K562 (cell line): Measurements from ENCODE around the gene TNFRSF6B. TPM values are rescaled to one million over a fixed set of nuclear protein-coding genes. Genes with fewer than 3 reads are reported as not detected.
A peak's percentile ranks its signal among the peaks of the same experiment; 100 is the strongest.

Experiments used
- ATAC-seq: fragments of 200-7000 bp; cut with Tn5 transposase; 3 replicates; pipeline ENCODE4 v1.9.1; 2020; ENCODE audit warnings: moderate library complexity
- BruUV-seq: library from RNA; stranded (reverse); fragments of 400-500 nt; replicated peaks from 2 replicates; lab custom pipeline; 2021; lab: Mats Ljungman, UMichigan
- CTCF ChIA-PET: fragments of 300-600 bp; formaldehyde crosslinking; extraction: SDS; loops from one replicate; lab custom pipeline; 2021; ENCODE audit warnings: low intra/inter-chr PET ratio; lab: Yijun Ruan, JAX
- POLR2A ChIA-PET: fragments of 300-600, 350-650 bp; sonication (Branson Sonifier 250); formaldehyde crosslinking; extraction: SDS; loops from one replicate; lab custom pipeline; 2021; ENCODE audit warnings: antibody characterized with exemption, inconsistent platforms; lab: Yijun Ruan, JAX
- DNase-seq, 4 experiments: peaks; one replicate each; pipeline versions ENCODE4 v3.0.0 to v3.0.0-alpha.2; 2011 to 2018; ENCODE audit warnings: low spot score in 3 of 4, mixed read lengths in 3 of 4; ENCODE audit errors: extremely low read depth in 1 of 4
- FAIRE-seq: peaks from 2 replicates; lab custom pipeline; 2011; peaks lifted over from hg19 to GRCh38; lab: Jason Lieb, UNC
- H2AFZ ChIP-seq: 2 replicates; pipeline ENCODE4 v1.6.0; 2011; ENCODE audit warnings: low read depth, low read length, control low read depth, inconsistent platforms
- H3K27ac ChIP-seq: fragments of 200-600 bp; 3 replicates; pipeline ENCODE4 v1.8.0; 2011; ENCODE audit warnings: low read depth, mild to moderate bottlenecking, control low read depth, inconsistent platforms, low read length, moderate library complexity, mixed read lengths; ENCODE audit errors: extremely low read depth
- H3K27me3 ChIP-seq, 2 experiments: fragments of 300-600 bp in 1 of 2; 2 replicates in 1 of 2; 3 replicates in 1 of 2; pipeline versions ENCODE4 v1.6.0 to v1.8.0; 2011; ENCODE audit warnings: inconsistent platforms in 2 of 2, low read length in 2 of 2, mild to moderate bottlenecking in 1 of 2, mixed read lengths in 1 of 2, moderate library complexity in 1 of 2; ENCODE audit not compliant: control insufficient read depth in 2 of 2, insufficient read depth in 2 of 2
- H3K36me3 ChIP-seq: fragments of 300-600 bp; 3 replicates; pipeline ENCODE4 v1.8.0; 2011; ENCODE audit warnings: mild to moderate bottlenecking, low read length, inconsistent platforms; ENCODE audit not compliant: control insufficient read depth, insufficient read depth
- H3K4me1 ChIP-seq, 2 experiments: fragments of 200-600 bp in 1 of 2; replicated peaks in 1 of 2; 2 replicates in 1 of 2; 3 replicates in 1 of 2; pipeline versions ENCODE4 v1.5.1 to v1.8.0; 2011; ENCODE audit warnings: inconsistent platforms in 2 of 2, low read length in 2 of 2, mild to moderate bottlenecking in 1 of 2, mixed read lengths in 1 of 2, moderate library complexity in 1 of 2; ENCODE audit not compliant: control insufficient read depth in 2 of 2, insufficient read depth in 2 of 2
- H3K4me2 ChIP-seq: 2 replicates; pipeline ENCODE4 v1.6.1; 2011; ENCODE audit warnings: low read length, control low read depth, inconsistent platforms, mixed read lengths; ENCODE audit not compliant: insufficient read depth
- H3K4me3 ChIP-seq: fragments of 200-600 bp; sonication (generic), shearing (Covaris generic); 2 replicates; pipeline ENCODE4 v1.5.1; 2016; ENCODE audit warnings: control low read depth, inconsistent platforms
- H3K79me2 ChIP-seq: fragments of 200-600 bp; 3 replicates; pipeline ENCODE4 v1.8.0; 2011; ENCODE audit warnings: low read length, inconsistent platforms; ENCODE audit not compliant: control insufficient read depth, insufficient read depth
- H3K9ac ChIP-seq, 2 experiments: 2 replicates each; pipeline versions ENCODE4 v1.6.0 to v1.6.1; 2011; ENCODE audit warnings: low read depth in 2 of 2, low read length in 2 of 2, control low read depth in 1 of 2, inconsistent platforms in 1 of 2, mild to moderate bottlenecking in 1 of 2, mixed read lengths in 1 of 2; ENCODE audit not compliant: insufficient read depth in 1 of 2
- H3K9me1 ChIP-seq: one replicate; pipeline ENCODE4 v1.6.0; 2011; ENCODE audit warnings: inconsistent platforms, mild to moderate bottlenecking, low read length, moderate library complexity; ENCODE audit not compliant: control insufficient read depth, insufficient read depth
- H3K9me3 ChIP-seq: replicated peaks from 2 replicates; pipeline ENCODE4 v1.5.1; 2011; ENCODE audit warnings: low read depth, low read length, inconsistent platforms; ENCODE audit not compliant: control insufficient read depth, insufficient read depth
- H4K20me1 ChIP-seq: replicated peaks from 2 replicates; pipeline ENCODE4 v1.6.1; 2011; ENCODE audit warnings: low read length, inconsistent platforms, mixed read lengths; ENCODE audit not compliant: control insufficient read depth, insufficient read depth
- FOS ChIP-seq: IDR thresholded peaks from 3 replicates; pipeline ENCODE4 v1.6.1; 2011; ENCODE audit not compliant: insufficient read length; ENCODE audit errors: extremely low read depth
- HNRNPLL ChIP-seq: fragments of 200-400 bp; formaldehyde crosslinking; IDR thresholded peaks from 2 replicates; pipeline ENCODE4 v1.6.1; 2017; ENCODE audit warnings: low read length, low read depth, mild to moderate bottlenecking; ENCODE audit not compliant: poor library complexity, severe bottlenecking
- MCM5 ChIP-seq: fragments of 450-650 bp; IDR thresholded peaks from 2 replicates; pipeline ENCODE4 v1.6.1; 2016; ENCODE audit warnings: low read depth
- NFIC ChIP-seq: fragments of 450-650 bp; IDR thresholded peaks from 2 replicates; pipeline ENCODE4 v1.6.1; 2017; ENCODE audit warnings: mild to moderate bottlenecking, inconsistent platforms
- TBP ChIP-seq: optimal IDR thresholded peaks from 2 replicates; pipeline ENCODE3; 2011; ENCODE audit warnings: low read depth, low read length, improper control_type of control experiment
- ZNF12 ChIP-seq: sonication (generic); formaldehyde crosslinking; IDR thresholded peaks from 2 replicates; pipeline ENCODE4 v1.4.0; 2020; ENCODE audit warnings: mild to moderate bottlenecking, missing genetic modification reagents
- WGBS: fragments of 100-300 bp; shearing (Covaris generic); methylation state at CpG from one replicate; pipeline ENCODE4 v1.1.6; 2016; ENCODE audit warnings: low coverage, mixed read lengths; ENCODE audit not compliant: insufficient coverage; ENCODE audit errors: missing lambda C conversion rate; 5-methylcytosine and 5-hydroxymethylcytosine counted together
- in situ Hi-C: fragments of 300-500 bp; cut with MboI; formaldehyde crosslinking; loops from 4 replicates; pipeline ENCODE4 v1.15.0; 2018; ENCODE audit warnings: inconsistent platforms, mixed read lengths
- intact Hi-C: fragments of 100-400 bp; cut with micrococcal nuclease; formaldehyde crosslinking; loops from 2 replicates; pipeline ENCODE4 v1.14.2; 2022
- polyA plus RNA-seq, 8 experiments: library from polyadenylated mRNA; depleted of rRNA in 4 of 8; stranded (reverse) in 5 of 8; unstranded in 3 of 8; fragments of >200 nt; fragmentation: Nextera tagmentation in 2 of 8; fragmentation: Illumina TruSeq in 1 of 8; extraction: Ambion mirVana in 2 of 8; extraction: Trizol in 1 of 8; gene quantifications; 2 replicates each; pipeline versions ENCODE4 v1.2.1 to v1.2.3, GENCODE V29; 2011 to 2014; ENCODE audit warnings: inconsistent platforms in 1 of 8, missing spikeins in 1 of 8
- total RNA-seq, 7 experiments: library from RNA; depleted of rRNA in 6 of 7; stranded (reverse); fragments of >200 nt in 6 of 7; fragmentation: Illumina TruSeq in 2 of 7; extraction: Trizol in 2 of 7; gene quantifications; 2 replicates each; pipeline versions ENCODE4 v1.2.1 to v1.2.3, GENCODE V29; 2011 to 2021; ENCODE audit warnings: low replicate concordance in 1 of 7
- TF ChIP-seq, protein P1 (sequence below), 2 experiments: fragments of 450-650 bp; formaldehyde crosslinking in 1 of 2; IDR thresholded peaks; 2 replicates each; pipeline versions ENCODE4 v1.4.0 to v1.6.1; 2014 to 2020; ENCODE audit warnings: mild to moderate bottlenecking in 2 of 2, borderline replicate concordance in 1 of 2, low read depth in 1 of 2

The TNFRSF6B gene
- total and polyA plus RNA-seq, 9 of the 15 experiments (the other 6 are each of a cell fraction or from before 2014, with no cell fraction given) = 0.10 to 3.5 (median 0.32) TPM; not detected in 6

DNA sequence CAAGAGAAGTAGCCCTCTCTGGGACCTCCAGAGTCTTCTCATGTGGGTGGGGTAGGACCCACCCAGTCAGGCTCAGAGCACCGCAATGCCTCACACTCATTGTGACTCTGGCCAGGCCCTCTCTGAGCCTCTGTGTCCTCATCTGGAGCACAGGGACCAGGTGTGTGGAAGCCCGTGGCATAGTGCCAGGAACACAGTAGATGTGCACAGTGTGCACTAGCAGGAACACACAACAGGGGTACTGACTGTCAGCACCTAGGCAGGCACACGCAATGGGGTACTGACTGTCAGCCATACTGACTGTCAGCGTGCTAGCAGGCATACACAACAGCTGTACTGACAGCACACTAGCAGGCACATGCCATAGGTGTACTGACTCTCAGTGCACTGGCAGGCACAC, 41.2 kb upstream of the TNFRSF6B start:
- Histone ChIP-seq H3K36me3 (peaks cover 9% of the 10 kb centered on the region; the same call in 1 of the 3 replicates), H3K4me3 (no peak overlapping the region), H4K20me1 (no peaks in the 10 kb centered on the region; the same call in 1 of the 2 replicates), H2AFZ (no peak overlapping the region), H3K9me1 (no peaks in the 10 kb centered on the region), H3K4me2 (no peak overlapping the region), H3K9me3 (no peaks in the 10 kb centered on the region), H3K27me3 (no peaks in the 10 kb centered on the region), H3K4me1 (peaks cover 28 to 73% of the 10 kb centered on the region in 2 experiments), H3K9ac (peak overlapping the region in 1 of 2 experiments; percentile 84; a peak in 2 of 4 replicates), H3K79me2 (peaks cover 46% of the 10 kb centered on the region), H3K27ac (no peak overlapping the region)
- CTCF ChIA-PET = no interaction called here
- POLR2A ChIA-PET = interaction anchor here (0.6 to 0.7 kb wide), 2 partner anchors 13 to 226 kb away, joined by 3 read pairs; no protein-coding TSS in a partner anchor
- in situ Hi-C loops = no loop called here
- WGBS = 65% methylated on average over 4 of the region's 4 CpGs
- FAIRE-seq (no peak), ATAC-seq (no peak), DNase-seq (no peak)
- peak; percentile 77 for TF ChIP-seq NFIC
- TF ChIP-seq HNRNPLL = peak; percentile 12
- TF ChIP-seq MCM5 = no peak
- intact Hi-C loops = loop anchor here (10.0 kb wide), 1 partner anchor 120 kb away; the partner anchor contains the start of gene PTK6
- no TSS peak for BruUV-seq

DNA sequence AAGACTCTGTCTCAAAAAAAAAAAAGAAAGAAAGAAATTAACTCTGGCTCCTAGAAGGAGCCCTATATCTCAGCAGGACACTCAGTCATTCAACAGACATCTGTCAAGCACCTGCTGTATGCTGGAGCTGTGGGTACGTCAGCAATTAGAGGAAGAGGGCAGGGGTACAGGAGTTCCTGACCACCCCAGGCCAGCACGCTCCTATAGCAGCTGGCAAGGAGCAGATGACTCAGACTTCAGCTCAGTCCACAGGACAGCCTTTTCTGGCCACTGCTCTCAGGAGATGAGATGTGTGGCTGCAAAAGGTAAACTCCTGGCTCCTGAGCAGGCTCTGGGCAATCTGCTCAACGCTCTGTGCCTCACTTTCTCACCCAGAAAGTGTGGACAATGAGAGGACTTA, 40.0 kb upstream of the TNFRSF6B start:
- no peak overlapping the region for H2AFZ ChIP-seq
- WGBS = 51% methylated on average over 3 of the region's 3 CpGs
- peak; percentile 7 for TF ChIP-seq TBP
- no peak for TF ChIP-seq FOS
- TF ChIP-seq, protein P1, sequence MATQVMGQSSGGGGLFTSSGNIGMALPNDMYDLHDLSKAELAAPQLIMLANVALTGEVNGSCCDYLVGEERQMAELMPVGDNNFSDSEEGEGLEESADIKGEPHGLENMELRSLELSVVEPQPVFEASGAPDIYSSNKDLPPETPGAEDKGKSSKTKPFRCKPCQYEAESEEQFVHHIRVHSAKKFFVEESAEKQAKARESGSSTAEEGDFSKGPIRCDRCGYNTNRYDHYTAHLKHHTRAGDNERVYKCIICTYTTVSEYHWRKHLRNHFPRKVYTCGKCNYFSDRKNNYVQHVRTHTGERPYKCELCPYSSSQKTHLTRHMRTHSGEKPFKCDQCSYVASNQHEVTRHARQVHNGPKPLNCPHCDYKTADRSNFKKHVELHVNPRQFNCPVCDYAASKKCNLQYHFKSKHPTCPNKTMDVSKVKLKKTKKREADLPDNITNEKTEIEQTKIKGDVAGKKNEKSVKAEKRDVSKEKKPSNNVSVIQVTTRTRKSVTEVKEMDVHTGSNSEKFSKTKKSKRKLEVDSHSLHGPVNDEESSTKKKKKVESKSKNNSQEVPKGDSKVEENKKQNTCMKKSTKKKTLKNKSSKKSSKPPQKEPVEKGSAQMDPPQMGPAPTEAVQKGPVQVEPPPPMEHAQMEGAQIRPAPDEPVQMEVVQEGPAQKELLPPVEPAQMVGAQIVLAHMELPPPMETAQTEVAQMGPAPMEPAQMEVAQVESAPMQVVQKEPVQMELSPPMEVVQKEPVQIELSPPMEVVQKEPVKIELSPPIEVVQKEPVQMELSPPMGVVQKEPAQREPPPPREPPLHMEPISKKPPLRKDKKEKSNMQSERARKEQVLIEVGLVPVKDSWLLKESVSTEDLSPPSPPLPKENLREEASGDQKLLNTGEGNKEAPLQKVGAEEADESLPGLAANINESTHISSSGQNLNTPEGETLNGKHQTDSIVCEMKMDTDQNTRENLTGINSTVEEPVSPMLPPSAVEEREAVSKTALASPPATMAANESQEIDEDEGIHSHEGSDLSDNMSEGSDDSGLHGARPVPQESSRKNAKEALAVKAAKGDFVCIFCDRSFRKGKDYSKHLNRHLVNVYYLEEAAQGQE (IDR thresholded peaks at IDR 0.05; ENCODE audit: borderline replicate concordance) = no peak
- TF ChIP-seq, protein P1 (CRISPR knock-in tag; IDR thresholded peaks at IDR 0.05; ENCODE audit: low read depth) = no peak
- TF ChIP-seq ZNF12 (CRISPR knock-in tag) = peak; percentile 58; the same call in 1 of the 2 replicates

More for the DNA sequence above, 40.0 kb upstream of the TNFRSF6B start:
- Histone ChIP-seq H3K27me3 (no peaks in the 10 kb centered on the region), H3K9me1 (no peaks in the 10 kb centered on the region), H4K20me1 (no peaks in the 10 kb centered on the region; the same call in 1 of the 2 replicates), H3K4me2 (peak overlapping the region; percentile 34; the same call in 1 of the 2 replicates), H3K4me3 (no peak overlapping the region), H3K9me3 (no peaks in the 10 kb centered on the region), H3K27ac (no peak overlapping the region), H3K4me1 (peaks cover 28 to 72% of the 10 kb centered on the region in 2 experiments), H3K36me3 (peaks cover 21% of the 10 kb centered on the region; the same call in 2 of the 3 replicates), H3K79me2 (peaks cover 42% of the 10 kb centered on the region), H3K9ac (peak overlapping the region in 1 of 2 experiments; percentile 100; a peak in 2 of 4 replicates)
- no TSS peak for BruUV-seq
- ATAC-seq = no peak
- ChIA-PET CTCF (no interaction called here), POLR2A (interaction anchor here (0.6 to 0.7 kb wide), 2 partner anchors 14 to 103 kb away, joined by 3 to 5 read pairs; no protein-coding TSS in a partner anchor)
- intact Hi-C loops (loop anchor here (10.0 kb wide), 1 partner anchor 122 kb away; the partner anchor contains the start of gene PTK6), in situ Hi-C loops (no loop called here)
- DNase-seq = peak in 3 of 4 experiments; percentile 5 to 35 (median 20)
- no peak for FAIRE-seq
